Neural progenitor cell (in vitro differentiated cells): ENCODE data around the gene CLDN20. TPM values are rescaled to one million over a fixed set of nuclear protein-coding genes. Genes with fewer than 3 reads are reported as not detected.

Experiments used
- DNase-seq: peaks from one replicate; pipeline ENCODE4 v3.0.0-alpha.2; 2016; ENCODE audit warnings: low spot score
- H2AFZ ChIP-seq: fragments of 200-600 bp; sonication (generic); replicated peaks from 2 replicates; pipeline ENCODE4 v1.6.1; 2016; ENCODE audit warnings: antibody characterized with exemption
- H3F3A ChIP-seq: fragments of 200-600 bp; sonication (generic); 2 replicates; pipeline ENCODE4 v1.6.1; 2016; ENCODE audit warnings: antibody characterized with exemption, low read depth
- H3K27ac ChIP-seq: fragments of 200-600 bp; sonication (generic); 2 replicates; pipeline ENCODE4 v1.5.1; 2016; ENCODE audit warnings: mild to moderate bottlenecking
- H3K27me3 ChIP-seq: fragments of 200-600 bp; sonication (generic); 2 replicates; pipeline ENCODE4 v1.6.1; 2016; ENCODE audit warnings: mild to moderate bottlenecking, moderate library complexity
- H3K36me3 ChIP-seq: fragments of 200-600 bp; sonication (generic); 2 replicates; pipeline ENCODE4 v1.5.1; 2016
- H3K4me1 ChIP-seq: fragments of 200-600 bp; sonication (generic); 2 replicates; pipeline ENCODE4 v1.6.1; 2016; ENCODE audit warnings: mixed run types
- H3K4me2 ChIP-seq: fragments of 200-600 bp; sonication (generic); 2 replicates; pipeline ENCODE4 v1.6.1; 2016
- H3K4me3 ChIP-seq: fragments of 200-600 bp; sonication (generic); 2 replicates; pipeline ENCODE4 v1.5.1; 2016
- H3K79me2 ChIP-seq: fragments of 200-600 bp; sonication (generic); 2 replicates; pipeline ENCODE4 v1.6.1; 2016; ENCODE audit warnings: low read depth
- H3K9ac ChIP-seq: fragments of 200-600 bp; sonication (generic); 2 replicates; pipeline ENCODE4 v1.6.1; 2016
- H3K9me3 ChIP-seq: fragments of 200-600 bp; sonication (generic); 2 replicates; pipeline ENCODE4 v1.5.1; 2016; ENCODE audit warnings: low read depth
- H4K20me1 ChIP-seq: fragments of 200-600 bp; sonication (generic); 2 replicates; pipeline ENCODE4 v1.6.1; 2016; ENCODE audit warnings: low read depth
- H3K27ac Mint-ChIP-seq: 3 replicates; pipeline ENCODE4 v1.8.0; 2021; ENCODE audit warnings: mixed read lengths
- H3K27me3 Mint-ChIP-seq: 2 replicates; pipeline ENCODE4 v1.8.0; 2022; ENCODE audit warnings: low read depth, mild to moderate bottlenecking, inconsistent platforms, moderate library complexity, mixed read lengths; ENCODE audit not compliant: insufficient read depth
- H3K36me3 Mint-ChIP-seq: 3 replicates; pipeline ENCODE4 v1.8.0; 2021; ENCODE audit warnings: mixed read lengths
- H3K4me1 Mint-ChIP-seq: 3 replicates; pipeline ENCODE4 v1.8.0; 2021; ENCODE audit warnings: mixed read lengths
- H3K4me3 Mint-ChIP-seq: 3 replicates; pipeline ENCODE4 v1.8.0; 2021; ENCODE audit warnings: mild to moderate bottlenecking, moderate library complexity, mixed read lengths
- H3K9me3 Mint-ChIP-seq: 3 replicates; pipeline ENCODE4 v1.8.0; 2020; ENCODE audit warnings: mixed read lengths
- CTCF ChIP-seq: fragments of 200-600 bp; sonication (generic); IDR thresholded peaks from 2 replicates; pipeline ENCODE4 v1.5.1; 2017; ENCODE audit warnings: antibody characterized with exemption, mild to moderate bottlenecking
- EZH2 ChIP-seq: fragments of 200-600 bp; sonication (generic); IDR thresholded peaks from 2 replicates; pipeline ENCODE4 v1.6.1; 2017; ENCODE audit warnings: antibody characterized with exemption, mild to moderate bottlenecking, moderate library complexity
- EZH2phosphoT487 ChIP-seq: fragments of 200-600 bp; sonication (generic); IDR thresholded peaks from 2 replicates; pipeline ENCODE4 v1.6.1; 2017; ENCODE audit warnings: antibody characterized with exemption
- total RNA-seq: library from RNA; depleted of rRNA; stranded (reverse); fragments of >200 nt; gene quantifications from 2 replicates; pipeline ENCODE4 v1.2.3, GENCODE V29; 2015; ENCODE audit warnings: low replicate concordance

The CLDN20 gene
- total RNA-seq, 1 donor from 2014 or later = not detected

GRCh38 chr6:155278319-155279049 is 14.7 kb downstream of the CLDN20 start:
- no peak for DNase-seq

GRCh38 chr6:155284775-155285174 is 21.0 kb downstream of the CLDN20 start:
- Histone ChIP-seq H4K20me1 (no peaks in the 10 kb centered on the region), H3K36me3 (peaks cover 10% of the 10 kb centered on the region), H3K9ac (no peak overlapping the region), H2AFZ (no peak overlapping the region), H3K4me2 (no peak overlapping the region), H3K4me3 (no peak overlapping the region), H3K27ac (no peak overlapping the region), H3K79me2 (no peaks in the 10 kb centered on the region), H3K27me3 (no peaks in the 10 kb centered on the region), H3F3A (no peaks in the 10 kb centered on the region), H3K9me3 (no peaks in the 10 kb centered on the region), H3K4me1 (peaks cover 3% of the 10 kb centered on the region)
- Mint-ChIP-seq H3K27ac (no peak overlapping the region), H3K27me3 (no peaks in the 10 kb centered on the region), H3K9me3 (no peaks in the 10 kb centered on the region), H3K4me1 (peaks cover 13% of the 10 kb centered on the region), H3K4me3 (no peak overlapping the region), H3K36me3 (peaks cover 21% of the 10 kb centered on the region)
- TF ChIP-seq EZH2 (no peak), CTCF (no peak)
- DNase-seq = no peak

More at GRCh38 chr6:155278319-155279049, 14.7 kb downstream of the CLDN20 start:
- no peaks in the 10 kb centered on the region for H3K79me2 ChIP-seq
- no peak overlapping the region for H3K27ac Mint-ChIP-seq
- H3F3A ChIP-seq = no peaks in the 10 kb centered on the region
- H3K4me3 ChIP-seq = no peak overlapping the region
- no peaks in the 10 kb centered on the region for H3K27me3 Mint-ChIP-seq
- H3K4me2 ChIP-seq = no peak overlapping the region
- peaks cover 17% of the 10 kb centered on the region for H3K4me1 Mint-ChIP-seq
- no peak overlapping the region for H3K9ac ChIP-seq
- peaks cover 2% of the 10 kb centered on the region for H3K4me1 ChIP-seq
- no peak overlapping the region for H3K4me3 Mint-ChIP-seq
- H3K36me3 Mint-ChIP-seq = peaks cover 24% of the 10 kb centered on the region
- H3K9me3 Mint-ChIP-seq = no peaks in the 10 kb centered on the region
- peaks cover 2% of the 10 kb centered on the region for H3K36me3 ChIP-seq
- H3K27me3 ChIP-seq = no peaks in the 10 kb centered on the region
- H2AFZ ChIP-seq = no peak overlapping the region
- TF ChIP-seq CTCF = no peak
- TF ChIP-seq EZH2 = no peak
- TF ChIP-seq EZH2phosphoT487 = no peak
- H3K27ac ChIP-seq = no peak overlapping the region
- no peaks in the 10 kb centered on the region for H4K20me1 ChIP-seq
- no peaks in the 10 kb centered on the region for H3K9me3 ChIP-seq

GRCh38 chr6:155287762-155288161 is 23.9 kb downstream of the CLDN20 start:
- no peak overlapping the region for H3K27ac Mint-ChIP-seq
- no peak overlapping the region for H3K4me3 Mint-ChIP-seq
- H3K27me3 Mint-ChIP-seq = peaks cover 2% of the 10 kb centered on the region
- Histone ChIP-seq H3F3A (no peaks in the 10 kb centered on the region), H3K36me3 (peaks cover 14% of the 10 kb centered on the region), H4K20me1 (no peaks in the 10 kb centered on the region), H3K79me2 (no peaks in the 10 kb centered on the region), H3K27me3 (no peaks in the 10 kb centered on the region), H3K4me3 (no peak overlapping the region), H3K9ac (no peak overlapping the region), H2AFZ (no peak overlapping the region), H3K4me2 (no peak overlapping the region), H3K4me1 (peaks cover 3% of the 10 kb centered on the region), H3K27ac (no peak overlapping the region), H3K9me3 (no peaks in the 10 kb centered on the region)
- H3K4me1 Mint-ChIP-seq = peaks cover 13% of the 10 kb centered on the region
- DNase-seq = no peak
- no peaks in the 10 kb centered on the region for H3K9me3 Mint-ChIP-seq
- peaks cover 29% of the 10 kb centered on the region for H3K36me3 Mint-ChIP-seq
- TF ChIP-seq EZH2 (no peak), CTCF (peak; percentile 7)
